ENCODE results near the gene HYI.
"Not testable (repeated sequence)": the region's sequence is repeated elsewhere in the genome, so short reads cannot be mapped to it uniquely, and the experiment has no call there.

HYI gene

GRCh38 chr1:43421976-43422750 lies 31.6 kb downstream of the HYI start:
- no peak overlapping the region for H3K4me3 ChIP-seq (ENCODE audit: low read depth in 1 of 2, low read length in 2 of 2)
- H3K36me3 ChIP-seq (ENCODE audit: insufficient read depth, low read length) = peaks cover 86% of the 10 kb centered on the region
- H3K9me3 ChIP-seq (ENCODE audit: low read length) = no peaks in the 10 kb centered on the region

GRCh38 chr1:43421396-43421795 lies 32.3 kb downstream of the HYI start:
- no peak overlapping the region for H3K9ac ChIP-seq (ENCODE audit: low read length)
- H3K27me3 ChIP-seq (ENCODE audit: control insufficient read depth in 1 of 2, insufficient read depth in 2 of 2, low read length in 2 of 2) = no peaks in the 10 kb centered on the region
- no peaks in the 10 kb centered on the region for H3K9me3 ChIP-seq (ENCODE audit: low read length)
- peaks cover 86% of the 10 kb centered on the region for H3K36me3 ChIP-seq (ENCODE audit: insufficient read depth, low read length)
- no peak overlapping the region for H3K4me3 ChIP-seq (ENCODE audit: low read depth in 1 of 2, low read length in 2 of 2)
- no peaks in the 10 kb centered on the region for H3K4me1 ChIP-seq (ENCODE audit: insufficient read depth, low read length)
- no peak overlapping the region for H3K27ac ChIP-seq (ENCODE audit: low read depth, low read length)

More at GRCh38 chr1:43421976-43422750, 31.6 kb downstream of the HYI start:
- Histone ChIP-seq H3K27me3 (ENCODE audit: control insufficient read depth in 1 of 2, insufficient read depth in 2 of 2, low read length in 2 of 2) (no peaks in the 10 kb centered on the region), H3K9ac (ENCODE audit: low read length) (no peak overlapping the region), H3K4me1 (ENCODE audit: insufficient read depth, low read length) (no peaks in the 10 kb centered on the region), H3K27ac (ENCODE audit: low read depth, low read length) (no peak overlapping the region)

GRCh38 chr1:43420874-43421273 lies 32.9 kb downstream of the HYI start:
- H3K9ac ChIP-seq (ENCODE audit: low read length) = no peak overlapping the region
- no peaks in the 10 kb centered on the region for H3K4me1 ChIP-seq (ENCODE audit: insufficient read depth, low read length)
- no peaks in the 10 kb centered on the region for H3K9me3 ChIP-seq (ENCODE audit: low read length)
- H3K36me3 ChIP-seq (ENCODE audit: insufficient read depth, low read length) = peaks cover 86% of the 10 kb centered on the region
- H3K4me3 ChIP-seq (ENCODE audit: low read depth in 1 of 2, low read length in 2 of 2) = no peak overlapping the region
- no peak overlapping the region for H3K27ac ChIP-seq (ENCODE audit: low read depth, low read length)
- H3K27me3 ChIP-seq (ENCODE audit: control insufficient read depth in 1 of 2, insufficient read depth in 2 of 2, low read length in 2 of 2) = no peaks in the 10 kb centered on the region

GRCh38 chr1:43419627-43420425 lies 33.9 kb downstream of the HYI start:
- Histone ChIP-seq H3K9me3 (ENCODE audit: low read length) (no peaks in the 10 kb centered on the region), H3K4me3 (ENCODE audit: low read depth in 1 of 2, low read length in 2 of 2) (no peak overlapping the region), H3K27me3 (ENCODE audit: control insufficient read depth in 1 of 2, insufficient read depth in 2 of 2, low read length in 2 of 2) (no peaks in the 10 kb centered on the region), H3K9ac (ENCODE audit: low read length) (no peak overlapping the region), H3K27ac (ENCODE audit: low read depth, low read length) (no peak overlapping the region), H3K4me1 (ENCODE audit: insufficient read depth, low read length) (no peaks in the 10 kb centered on the region), H3K36me3 (ENCODE audit: insufficient read depth, low read length) (peaks cover 85% of the 10 kb centered on the region)

- H3K27ac ChIP-seq (ENCODE audit: low read depth, low read length) = no peak overlapping the region
- H3K9ac ChIP-seq (ENCODE audit: low read length) = no peak overlapping the region
- peaks cover 75% of the 10 kb centered on the region for H3K36me3 ChIP-seq (ENCODE audit: insufficient read depth, low read length)
- H3K9me3 ChIP-seq (ENCODE audit: low read length) = no peaks in the 10 kb centered on the region
- H3K4me1 ChIP-seq (ENCODE audit: insufficient read depth, low read length) = no peaks in the 10 kb centered on the region
- no peaks in the 10 kb centered on the region for H3K27me3 ChIP-seq (ENCODE audit: control insufficient read depth in 1 of 2, insufficient read depth in 2 of 2, low read length in 2 of 2)
- no peak overlapping the region for H3K4me3 ChIP-seq (ENCODE audit: low read depth in 1 of 2, low read length in 2 of 2)
Observed at GRCh38 chr1:43418858-43419257, 34.9 kb downstream of the HYI start.

GRCh38 chr1:43415901-43416300 lies 37.8 kb downstream of the HYI start:
- Histone ChIP-seq H3K27me3 (ENCODE audit: control insufficient read depth in 1 of 2, insufficient read depth in 2 of 2, low read length in 2 of 2) (no peaks in the 10 kb centered on the region), H3K4me3 (ENCODE audit: low read depth in 1 of 2, low read length in 2 of 2) (no peak overlapping the region), H3K36me3 (ENCODE audit: insufficient read depth, low read length) (peaks cover 72% of the 10 kb centered on the region), H3K9ac (ENCODE audit: low read length) (no peak overlapping the region), H3K4me1 (ENCODE audit: insufficient read depth, low read length) (no peaks in the 10 kb centered on the region), H3K27ac (ENCODE audit: low read depth, low read length) (no peak overlapping the region), H3K9me3 (ENCODE audit: low read length) (no peaks in the 10 kb centered on the region)

GRCh38 chr1:43414634-43415223 lies 39.0 kb downstream of the HYI start:
- Histone ChIP-seq H3K4me1 (ENCODE audit: insufficient read depth, low read length) (no peaks in the 10 kb centered on the region), H3K27ac (ENCODE audit: low read depth, low read length) (no peak overlapping the region), H3K27me3 (ENCODE audit: control insufficient read depth in 1 of 2, insufficient read depth in 2 of 2, low read length in 2 of 2) (no peaks in the 10 kb centered on the region), H3K9ac (ENCODE audit: low read length) (no peak overlapping the region), H3K9me3 (ENCODE audit: low read length) (no peaks in the 10 kb centered on the region), H3K36me3 (ENCODE audit: insufficient read depth, low read length) (peaks cover 64% of the 10 kb centered on the region), H3K4me3 (ENCODE audit: low read depth in 1 of 2, low read length in 2 of 2) (no peak overlapping the region)

- H3K36me3 ChIP-seq (ENCODE audit: insufficient read depth, low read length) = peaks cover 63% of the 10 kb centered on the region
- not testable (repeated sequence) for H3K9me3 ChIP-seq (ENCODE audit: low read length); H3K27me3 ChIP-seq (ENCODE audit: control insufficient read depth in 1 of 2, insufficient read depth in 2 of 2, low read length in 2 of 2); H3K9ac ChIP-seq (ENCODE audit: low read length); H3K4me1 ChIP-seq (ENCODE audit: insufficient read depth, low read length); H3K4me3 ChIP-seq (ENCODE audit: low read depth in 1 of 2, low read length in 2 of 2); H3K27ac ChIP-seq (ENCODE audit: low read depth, low read length)
Observed at GRCh38 chr1:43413426-43413825, 40.3 kb downstream of the HYI start.

- H3K4me3 ChIP-seq (ENCODE audit: low read depth in 1 of 2, low read length in 2 of 2) = no peak overlapping the region
- H3K27me3 ChIP-seq (ENCODE audit: control insufficient read depth in 1 of 2, insufficient read depth in 2 of 2, low read length in 2 of 2) = no peaks in the 10 kb centered on the region
- H3K4me1 ChIP-seq (ENCODE audit: insufficient read depth, low read length) = no peaks in the 10 kb centered on the region
- no peak overlapping the region for H3K27ac ChIP-seq (ENCODE audit: low read depth, low read length)
- peaks cover 59% of the 10 kb centered on the region for H3K36me3 ChIP-seq (ENCODE audit: insufficient read depth, low read length)
- H3K9ac ChIP-seq (ENCODE audit: low read length) = no peak overlapping the region
- H3K9me3 ChIP-seq (ENCODE audit: low read length) = no peaks in the 10 kb centered on the region
Observed at GRCh38 chr1:43410571-43410970, 43.2 kb downstream of the HYI start.

- Histone ChIP-seq H3K27me3 (ENCODE audit: control insufficient read depth in 1 of 2, insufficient read depth in 2 of 2, low read length in 2 of 2) (no peaks in the 10 kb centered on the region), H3K9ac (ENCODE audit: low read length) (no peak overlapping the region), H3K36me3 (ENCODE audit: insufficient read depth, low read length) (peaks cover 69% of the 10 kb centered on the region)
Observed at GRCh38 chr1:43405876-43406234, 47.9 kb downstream of the HYI start.

GRCh38 chr1:43405219-43405875 lies 48.4 kb downstream of the HYI start:
- no peak overlapping the region for H3K27ac ChIP-seq (ENCODE audit: low read depth, low read length)
- no peak overlapping the region for H3K4me3 ChIP-seq (ENCODE audit: low read depth in 1 of 2, low read length in 2 of 2)
- no peaks in the 10 kb centered on the region for H3K27me3 ChIP-seq (ENCODE audit: control insufficient read depth in 1 of 2, insufficient read depth in 2 of 2, low read length in 2 of 2)
- H3K36me3 ChIP-seq (ENCODE audit: insufficient read depth, low read length) = peaks cover 69% of the 10 kb centered on the region
- H3K9ac ChIP-seq (ENCODE audit: low read length) = no peak overlapping the region
- no peaks in the 10 kb centered on the region for H3K9me3 ChIP-seq (ENCODE audit: low read length)
- H3K4me1 ChIP-seq (ENCODE audit: insufficient read depth, low read length) = no peaks in the 10 kb centered on the region

More at GRCh38 chr1:43405876-43406234, 47.9 kb downstream of the HYI start:
- Histone ChIP-seq H3K4me1 (ENCODE audit: insufficient read depth, low read length) (no peaks in the 10 kb centered on the region), H3K4me3 (ENCODE audit: low read depth in 1 of 2, low read length in 2 of 2) (no peak overlapping the region), H3K9me3 (ENCODE audit: low read length) (no peaks in the 10 kb centered on the region), H3K27ac (ENCODE audit: low read depth, low read length) (no peak overlapping the region)

Data from muscle layer of colon (tissue), 2 donors.